Measurements from ENCODE around the gene TMEM14A.
"Not testable (repeated sequence)": the region's sequence is repeated elsewhere in the genome, so short reads cannot be mapped to it uniquely, and the experiment has no call there.

TMEM14A gene

DNA sequence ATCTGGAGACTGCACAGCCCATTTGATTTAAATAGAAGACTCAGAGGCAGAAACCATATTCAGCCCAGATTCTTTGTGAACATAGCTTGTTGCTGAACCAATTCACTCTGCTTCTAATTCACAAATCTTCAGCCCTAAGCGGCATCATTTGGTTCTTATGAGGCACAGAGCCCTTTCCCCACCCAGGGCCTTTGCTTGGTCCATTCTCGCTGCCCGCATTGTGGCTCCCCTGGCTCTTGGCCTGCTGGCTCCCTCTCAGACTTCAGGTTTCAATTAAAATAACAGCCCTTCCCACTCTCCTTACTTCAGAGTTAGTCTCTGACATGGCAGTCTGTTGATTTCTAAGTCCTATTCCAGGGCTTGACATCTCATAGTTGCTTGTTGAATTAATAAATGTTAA lies 9.4 kb upstream of the TMEM14A start:
- DNase-seq: no peak

DNA sequence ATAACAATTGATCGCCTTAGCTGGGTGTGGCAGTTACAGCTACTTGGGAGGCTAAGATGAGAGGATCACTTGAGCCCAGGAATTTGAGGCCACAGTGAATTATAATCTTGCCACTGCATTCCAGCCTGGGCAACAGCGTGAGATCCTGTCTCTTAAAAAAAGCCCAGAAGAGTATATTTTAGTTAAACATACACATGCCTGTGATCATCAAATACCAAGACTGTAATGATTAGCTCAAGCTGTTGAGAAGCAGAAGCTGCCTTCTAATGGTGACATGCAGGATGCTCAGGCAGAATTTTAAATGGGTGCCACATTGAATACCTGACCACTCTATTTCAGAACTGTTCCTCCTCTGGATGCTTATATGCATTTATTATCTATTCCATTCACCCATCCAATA lies 8.9 kb upstream of the TMEM14A start:
- DNase-seq: no peak

DNA sequence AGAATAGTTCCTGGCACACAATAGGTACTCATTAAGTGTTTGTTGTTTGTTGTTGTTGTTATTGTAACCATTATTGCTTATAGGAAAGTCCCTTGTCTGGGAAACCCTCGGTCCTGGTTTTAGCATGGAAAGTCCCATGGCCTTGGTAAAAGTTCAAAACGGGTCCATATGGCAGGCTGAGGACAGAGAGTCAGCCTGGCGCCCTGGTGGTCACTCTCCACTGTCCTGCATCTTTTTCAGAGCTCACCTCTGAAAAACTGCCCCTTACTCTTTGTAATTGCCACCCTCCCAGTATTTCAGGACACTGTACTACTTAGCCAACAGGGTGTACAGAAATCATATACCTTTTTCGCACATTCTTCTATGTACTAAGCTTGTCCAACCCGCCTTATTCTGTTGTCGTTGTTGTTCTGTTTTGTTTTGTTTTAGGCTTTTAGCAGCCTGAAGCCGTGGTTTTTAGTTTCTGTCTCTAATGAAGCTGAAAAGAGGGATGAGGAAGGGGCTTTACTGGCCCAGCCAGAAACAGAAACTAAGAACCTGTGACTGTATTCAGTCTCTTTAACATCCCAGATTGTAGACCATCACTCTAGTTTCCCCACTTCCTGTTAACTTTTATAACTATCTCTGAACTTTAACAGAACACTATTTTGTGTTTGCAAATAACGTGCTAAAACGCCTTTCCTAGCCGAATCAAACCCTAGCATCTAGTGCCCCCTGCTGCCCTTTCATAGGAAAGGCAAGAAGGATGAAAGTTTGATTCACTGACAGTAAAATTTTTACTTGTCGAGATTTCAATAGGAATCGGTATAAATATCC lies 7.6 kb upstream of the TMEM14A start:
- DNase-seq: peak; percentile 28

DNA sequence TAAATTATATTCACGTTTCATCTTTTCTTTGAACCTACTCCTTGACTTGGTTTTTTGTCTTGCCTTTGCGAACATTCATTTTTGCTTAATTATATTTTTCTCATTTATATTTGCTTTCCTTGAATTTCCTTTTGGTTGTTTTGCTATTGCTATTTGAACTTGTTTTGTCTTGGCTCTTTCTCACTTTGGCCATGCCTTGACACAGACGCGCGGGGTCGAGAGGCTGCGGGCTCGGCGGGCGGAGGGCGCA lies 7.1 kb upstream of the TMEM14A start:
- no peak for DNase-seq

DNA sequence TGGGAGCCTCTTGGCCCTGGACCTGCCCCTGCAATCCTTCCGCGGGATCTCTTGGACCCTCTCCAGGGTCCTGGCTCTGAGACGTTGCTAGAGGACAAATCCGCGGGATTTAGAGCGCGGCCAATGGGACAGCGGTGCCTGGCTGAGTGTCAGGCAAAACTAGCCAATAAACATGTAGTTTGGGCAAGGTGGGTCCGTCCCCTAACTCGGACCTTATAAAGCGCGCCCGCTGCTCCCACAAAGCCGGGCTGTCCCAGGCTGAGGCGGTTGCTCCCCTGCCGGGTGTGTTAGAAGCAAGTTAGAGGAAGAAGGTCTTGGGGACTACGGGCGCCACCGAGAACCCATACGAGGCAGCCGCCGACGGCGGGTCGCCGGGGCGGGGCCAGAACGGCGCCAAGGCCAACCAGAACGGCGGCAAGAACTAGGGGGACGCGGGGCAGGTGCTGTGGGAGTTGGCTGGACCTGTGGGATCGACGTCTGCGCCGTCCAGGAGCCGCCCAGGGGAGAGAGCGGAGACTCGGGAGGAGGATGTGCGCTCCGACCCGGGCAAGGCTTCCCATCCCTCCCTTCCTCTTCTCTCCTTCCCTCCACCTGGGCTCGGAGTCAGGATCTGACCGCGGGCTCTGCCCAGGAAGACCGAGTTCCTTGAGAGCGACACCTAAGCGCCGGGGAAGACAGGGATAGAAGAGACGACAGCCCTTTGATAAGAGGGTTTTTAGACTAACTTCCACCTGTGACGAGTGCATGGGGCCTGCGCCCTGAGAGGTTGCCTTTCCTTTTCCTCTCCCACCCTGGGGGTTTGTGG lies 6.5 kb upstream of the TMEM14A start:
- peak; percentile 96 for DNase-seq

DNA sequence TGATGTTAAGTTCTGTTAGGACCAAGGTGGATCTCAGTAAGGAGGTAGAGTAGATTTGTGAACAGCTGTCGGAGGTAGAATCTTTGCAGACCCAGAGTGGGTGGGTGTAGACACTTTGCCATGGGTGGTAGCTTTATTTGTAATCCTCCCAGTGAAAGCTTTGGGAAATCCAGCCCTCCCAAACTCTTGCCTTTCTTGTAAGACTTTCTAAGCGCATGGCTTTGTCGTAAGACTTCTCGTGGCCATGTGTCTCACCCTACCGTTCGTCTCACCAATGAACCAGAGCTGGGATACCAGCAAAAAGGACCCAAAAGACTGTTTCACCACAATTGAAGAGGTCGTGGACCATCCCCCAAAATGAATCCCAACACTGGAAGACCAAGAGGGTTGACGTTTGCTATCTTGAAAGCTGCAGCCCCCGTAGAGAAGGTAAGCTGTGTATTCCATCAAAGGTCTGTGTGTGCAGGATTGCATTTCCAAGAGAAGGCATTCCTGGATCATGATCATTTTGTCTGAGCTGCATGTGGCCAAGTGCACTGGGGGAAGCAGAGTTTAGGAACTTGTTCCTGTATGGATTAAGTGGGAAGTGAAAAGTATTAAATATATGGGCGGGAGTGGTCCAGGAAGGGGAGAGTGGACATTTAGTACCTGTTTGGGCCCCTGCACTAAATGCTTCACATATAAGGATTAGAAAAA lies 5.8 kb upstream of the TMEM14A start:
- no peak for DNase-seq

DNA sequence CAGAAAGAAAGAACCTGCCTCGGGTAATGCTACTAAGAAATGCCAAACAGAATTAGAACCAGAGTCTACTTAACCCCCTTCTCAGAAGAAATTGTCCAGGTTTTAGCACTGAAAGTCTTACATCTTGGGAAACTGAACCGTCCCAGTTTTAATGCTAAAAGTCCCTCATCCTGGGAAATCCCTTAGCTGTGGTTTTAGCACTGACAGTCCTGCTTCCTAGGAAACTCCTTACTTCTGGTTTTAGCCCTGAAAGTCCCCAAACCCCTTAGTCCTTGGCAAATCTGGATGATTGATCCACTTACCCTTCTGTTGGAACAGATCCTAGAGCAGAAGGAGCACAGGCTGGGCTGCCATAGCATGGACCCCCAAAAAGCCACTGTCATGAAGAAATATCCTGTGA lies 4.8 kb upstream of the TMEM14A start:
- no peak for DNase-seq

DNA sequence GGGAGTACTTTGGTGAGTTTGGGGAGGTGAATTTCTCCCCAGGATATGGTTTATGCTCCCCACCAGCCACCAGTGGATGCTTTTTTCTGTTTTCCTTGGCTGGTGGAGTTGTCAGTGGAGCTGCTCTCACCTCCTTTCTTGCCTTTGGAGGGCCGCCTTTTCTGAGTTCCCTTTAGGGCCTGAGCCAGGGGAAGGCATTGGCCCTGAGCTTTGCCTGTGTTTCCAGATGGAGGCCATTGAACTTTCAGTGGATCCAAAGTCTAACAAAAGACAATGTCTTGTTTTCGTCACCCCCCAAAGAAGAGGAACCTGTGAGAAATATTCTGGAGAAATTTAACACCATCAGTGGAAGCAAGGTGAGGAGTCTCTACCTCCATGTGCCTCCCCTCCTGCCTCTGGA lies 4.4 kb upstream of the TMEM14A start:
- no peak for DNase-seq

DNA sequence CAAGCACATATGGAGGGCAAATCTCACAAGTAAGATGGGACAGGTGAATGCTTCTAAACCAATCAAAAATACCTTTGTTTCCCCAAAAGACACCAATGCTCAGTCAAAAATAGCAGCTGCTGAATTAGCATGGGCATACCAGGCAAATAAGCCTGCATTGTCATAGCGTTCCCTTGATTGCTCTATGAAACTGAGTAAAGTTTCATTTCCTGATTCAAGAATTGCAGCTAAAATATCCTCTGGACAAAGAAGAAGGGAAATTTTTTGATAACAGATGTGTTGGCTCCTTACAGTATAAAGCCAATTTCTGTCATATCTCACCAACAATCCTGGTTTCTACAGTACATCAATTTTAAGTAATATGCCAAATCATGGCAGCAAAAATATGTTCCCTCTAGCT lies 3.3 kb upstream of the TMEM14A start:
- DNase-seq: no peak

DNA sequence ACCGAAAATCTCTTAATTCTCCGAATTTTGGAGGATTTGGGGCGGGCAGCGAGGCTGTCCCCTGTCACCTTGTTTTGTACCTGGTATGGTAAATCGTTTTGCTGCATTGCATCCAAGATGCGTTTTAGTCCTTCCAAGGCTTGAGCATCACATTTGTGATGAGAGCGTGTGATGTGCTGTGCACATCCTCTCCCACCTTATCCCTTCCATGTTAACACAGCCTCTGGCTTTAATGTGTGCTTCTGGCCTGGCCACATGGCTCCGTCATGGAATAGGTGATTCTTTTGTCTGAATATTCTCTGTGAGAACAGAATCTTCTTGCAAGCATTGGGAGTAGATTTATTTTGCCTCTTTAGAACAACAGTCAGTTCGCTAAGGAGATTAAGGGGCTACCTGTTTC lies 763 bp downstream of the TMEM14A start:
- DNase-seq: no peak

DNA sequence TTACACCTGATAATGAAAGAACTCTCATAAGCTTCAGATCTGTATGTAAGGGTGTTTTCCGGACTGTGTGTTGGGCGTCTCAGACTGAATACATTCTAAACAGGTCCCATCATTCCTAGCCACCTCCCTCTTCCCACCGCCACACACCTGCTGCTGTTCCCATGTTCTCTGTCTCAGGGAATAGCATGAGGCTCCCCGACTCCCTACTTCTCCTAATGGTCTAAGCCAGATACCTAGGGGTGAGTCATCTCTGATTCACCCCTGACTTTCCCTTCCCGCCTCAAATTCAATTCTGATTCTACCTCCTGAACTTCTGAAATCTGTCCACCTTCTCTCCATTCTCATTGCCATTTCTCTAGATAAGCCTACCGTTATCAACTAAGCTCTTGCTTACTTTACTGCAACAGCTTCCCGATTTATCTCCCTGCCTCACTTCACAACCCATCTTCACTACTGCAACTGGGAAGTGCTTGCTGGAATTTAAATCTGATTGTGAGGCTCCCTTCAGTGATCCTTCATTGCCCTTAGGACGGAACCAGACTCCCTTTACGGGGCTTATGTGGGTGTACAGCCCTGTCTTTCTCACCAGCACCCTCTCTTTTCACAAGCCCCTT lies 1.6 kb downstream of the TMEM14A start:
- no peak for DNase-seq

DNA sequence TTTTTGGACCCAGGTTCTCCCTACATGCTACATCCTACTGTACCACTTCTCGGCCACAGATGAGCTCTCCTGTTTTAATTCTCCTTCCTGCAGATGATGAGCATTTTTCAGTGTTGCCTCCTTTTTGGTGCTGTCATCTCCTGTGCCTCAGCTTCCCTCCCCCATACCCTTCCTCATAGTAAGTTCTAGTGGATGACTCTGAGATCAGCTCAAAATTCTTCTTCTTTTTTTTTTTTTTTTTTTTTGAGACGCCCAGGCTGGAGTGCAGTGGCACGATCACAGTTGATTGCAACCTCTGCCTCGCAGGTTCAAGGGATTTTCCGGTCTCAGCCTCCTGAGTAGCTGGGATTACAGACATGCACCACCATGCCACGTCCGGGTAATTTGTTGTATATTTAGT lies 3.8 kb downstream of the TMEM14A start:
- DNase-seq: no peak

DNA sequence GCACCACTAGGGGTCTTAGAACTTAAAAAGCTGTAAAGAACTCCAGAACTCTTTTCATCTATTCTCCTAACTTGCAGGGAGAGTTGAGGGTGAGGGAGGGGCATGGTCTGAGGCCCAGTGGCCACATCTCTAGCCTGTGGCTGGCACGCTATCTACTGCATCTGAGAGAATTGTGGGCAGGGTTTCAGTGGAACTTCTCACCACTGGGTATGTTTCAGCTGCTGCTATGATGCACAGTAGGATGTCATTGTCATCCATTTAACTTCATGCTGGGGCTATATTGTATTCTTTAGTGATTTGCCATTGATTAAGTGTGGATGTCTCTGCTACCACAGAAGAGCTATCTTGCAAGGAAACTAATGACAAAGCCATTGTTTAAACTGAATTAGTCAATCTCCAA lies 4.5 kb downstream of the TMEM14A start:
- no peak for DNase-seq

DNA sequence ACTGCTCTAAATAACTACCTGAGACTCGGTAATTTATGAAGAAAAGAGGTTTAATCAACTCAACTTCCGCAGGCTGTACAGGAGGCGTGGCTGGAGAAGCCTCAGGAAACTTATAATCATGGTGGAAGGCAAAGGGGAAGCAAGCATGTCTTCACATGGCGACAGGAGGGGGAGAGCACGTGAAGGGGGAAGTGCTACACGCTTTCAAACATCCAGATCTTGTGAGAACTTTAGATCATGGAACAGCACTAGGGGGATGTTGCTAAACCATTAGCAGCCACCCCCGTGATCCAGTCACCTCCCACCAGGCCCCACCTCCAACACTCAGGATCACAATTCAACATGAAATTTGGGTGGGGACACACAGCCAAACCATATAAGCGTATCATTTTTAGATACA lies 5.7 kb downstream of the TMEM14A start:
- not testable (repeated sequence) for DNase-seq

DNA sequence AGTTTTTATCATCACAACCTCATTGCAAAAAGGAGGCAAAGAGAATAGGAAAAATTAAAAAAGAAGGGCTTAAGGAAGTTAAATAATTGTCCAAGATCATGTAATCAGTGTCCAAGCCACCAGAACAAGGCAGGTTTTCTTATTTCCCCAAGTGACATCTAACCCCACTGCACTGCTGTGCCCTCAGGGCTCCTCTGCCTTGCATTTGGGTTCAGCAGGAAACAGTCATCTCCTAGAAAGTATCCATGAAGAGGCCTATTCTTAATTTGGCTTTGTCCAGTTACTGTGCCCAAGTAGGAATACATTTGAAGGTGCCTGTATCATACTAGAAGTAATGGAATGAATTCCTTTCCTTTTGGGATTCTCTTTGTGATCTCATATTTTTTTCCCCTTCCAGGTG lies 10.5 kb downstream of the TMEM14A start:
- DNase-seq: no peak

DNA sequence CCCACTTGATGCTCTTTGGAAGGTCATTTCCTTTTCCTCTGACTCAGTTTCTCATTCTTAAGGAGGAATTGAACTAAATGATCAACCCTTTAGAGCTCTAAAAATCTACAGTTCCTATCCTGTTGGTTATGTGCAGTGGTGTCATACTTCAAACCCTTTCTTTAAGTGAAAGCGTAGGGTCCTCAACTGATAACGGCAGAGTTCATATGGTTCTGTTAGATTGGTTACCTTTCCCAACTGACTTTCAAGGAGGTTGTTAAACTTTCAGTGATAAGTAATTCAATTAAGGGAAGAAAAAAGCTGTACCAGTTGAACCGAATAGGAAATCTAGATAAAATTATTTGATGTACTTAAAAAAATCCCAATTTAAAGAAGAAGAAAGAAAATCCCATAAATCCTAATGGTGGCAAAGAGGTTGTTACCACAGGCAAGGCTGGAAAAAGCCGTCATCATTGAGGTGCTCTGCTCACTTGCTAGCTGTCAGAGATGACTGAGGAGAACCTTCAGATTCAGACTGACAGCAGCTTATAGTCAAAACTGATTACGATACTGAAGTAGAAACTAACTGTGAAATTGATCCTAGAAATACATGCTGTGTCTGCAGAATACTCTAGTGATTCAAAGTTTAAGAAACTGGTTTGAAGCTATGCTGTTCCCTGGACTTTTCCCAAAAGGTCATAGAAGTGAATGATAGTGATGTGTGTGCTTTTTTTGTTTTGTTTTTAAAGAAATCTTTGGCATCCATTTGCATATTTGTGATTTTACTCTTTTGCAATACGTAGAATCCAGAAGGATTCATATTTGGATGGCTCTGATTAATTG lies 16.2 kb downstream of the TMEM14A start:
- DNase-seq: no peak

DNA sequence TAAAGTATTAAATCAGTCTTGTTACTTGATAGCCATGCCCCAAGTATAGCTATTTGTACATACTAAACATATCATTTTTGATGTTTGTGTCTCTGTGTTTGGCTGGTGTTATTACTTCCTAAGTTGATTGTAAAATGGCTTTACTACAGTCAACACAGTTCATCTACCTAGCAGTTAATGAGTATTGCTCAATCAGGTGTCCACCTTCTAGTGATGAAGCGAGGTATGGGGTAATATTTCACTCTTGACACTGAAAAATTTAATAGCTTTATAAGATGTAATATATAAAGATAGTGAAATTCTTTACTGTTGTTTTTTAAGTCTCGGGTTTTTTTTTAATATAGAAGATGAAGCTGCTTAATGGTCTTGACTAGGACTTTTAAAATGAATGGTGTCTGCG lies 18.9 kb downstream of the TMEM14A start:
- DNase-seq: no peak

DNA sequence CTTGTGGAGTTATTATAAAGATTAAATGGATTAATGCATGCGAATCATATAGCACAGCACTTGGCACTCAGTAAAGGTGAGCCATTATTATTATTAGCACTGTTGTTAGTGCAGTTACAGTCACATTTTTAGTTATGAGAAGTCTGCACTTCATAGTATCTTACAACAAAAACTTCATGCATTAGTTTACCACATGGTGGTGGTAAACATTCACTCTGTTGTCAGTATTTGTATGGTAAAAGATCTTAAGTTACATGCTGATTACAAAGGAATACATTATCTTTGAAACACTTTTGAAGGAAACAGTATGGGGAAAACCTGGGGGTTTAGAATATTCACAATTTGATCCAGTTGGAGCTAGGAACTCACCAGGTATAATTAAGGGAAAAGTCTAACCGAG lies 20.8 kb downstream of the TMEM14A start:
- DNase-seq: no peak

DNA sequence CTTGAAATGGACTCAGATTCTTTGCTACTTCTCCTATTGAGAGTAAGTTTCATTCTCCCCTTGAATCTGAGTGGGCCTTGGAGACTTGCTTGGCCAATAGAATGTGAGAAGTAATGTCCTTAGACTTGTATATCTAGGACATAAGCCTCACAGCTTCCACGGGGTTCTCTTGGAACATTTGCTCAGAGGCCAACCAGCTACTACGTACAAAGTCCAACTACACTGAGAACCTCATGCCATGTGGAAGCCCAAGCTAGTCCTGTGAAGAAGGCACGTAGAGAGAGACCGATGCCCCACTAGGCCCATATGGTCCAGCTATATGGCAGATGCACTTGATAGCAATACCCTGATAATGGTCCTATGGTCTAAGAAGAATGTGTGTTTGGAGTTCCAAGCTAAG lies 22.9 kb downstream of the TMEM14A start:
- DNase-seq: no peak

DNA sequence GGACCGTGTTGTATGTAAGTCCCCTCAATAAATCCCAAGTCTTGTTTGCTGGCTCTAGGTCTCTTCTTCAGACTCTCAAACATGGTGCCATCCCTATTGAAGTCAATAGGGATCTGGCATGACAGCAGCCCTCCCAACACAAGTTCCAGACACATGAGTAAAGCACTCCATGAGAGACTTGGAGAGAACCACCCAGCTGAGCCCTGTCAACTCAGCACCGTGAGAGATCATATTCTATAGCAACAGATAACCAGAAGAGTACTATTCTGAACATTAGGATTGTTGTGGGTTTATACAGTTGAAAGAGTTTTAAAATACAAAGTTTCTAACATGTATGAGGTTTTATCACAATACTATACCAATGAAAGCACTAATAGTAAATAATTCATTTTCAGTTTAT lies 23.5 kb downstream of the TMEM14A start:
- no peak for DNase-seq

DNA sequence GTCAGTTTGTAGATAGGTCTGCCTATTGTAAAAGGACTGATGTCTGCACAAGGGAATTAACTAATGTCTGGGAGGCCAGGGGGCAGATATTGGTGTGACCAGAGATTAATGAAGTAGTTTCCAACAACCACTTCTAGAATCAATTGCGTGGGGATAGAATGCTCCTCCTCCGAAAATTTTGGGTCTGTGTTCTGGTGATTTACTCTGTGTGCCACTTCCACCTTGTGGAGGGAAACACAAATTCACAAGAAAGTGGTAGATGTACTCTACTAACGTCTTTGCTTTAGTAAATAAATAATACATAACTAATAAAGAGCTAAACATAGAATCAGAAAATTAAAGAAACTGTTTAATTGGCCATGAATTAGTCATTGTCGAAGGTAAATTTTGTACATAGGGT lies 25.5 kb downstream of the TMEM14A start:
- DNase-seq: no peak

DNA sequence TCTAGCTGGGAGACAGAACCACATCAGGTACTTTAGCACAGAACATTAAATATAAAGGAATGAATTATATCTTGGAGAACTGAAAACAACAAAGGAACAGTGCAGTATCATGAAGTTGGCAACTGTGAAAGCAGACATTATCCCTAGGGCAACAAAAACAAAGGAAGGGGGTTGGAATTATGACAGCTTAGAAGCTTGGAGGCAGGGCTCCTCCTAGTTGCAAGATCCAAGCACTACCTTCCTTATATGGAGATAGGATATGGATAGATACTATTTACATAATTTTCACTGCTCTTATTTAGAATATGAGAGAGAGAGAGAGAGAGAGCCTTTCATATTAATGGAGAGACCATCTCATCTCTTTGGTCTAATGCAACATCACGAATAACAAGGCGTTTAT lies 27.0 kb downstream of the TMEM14A start:
- no peak for DNase-seq

DNA sequence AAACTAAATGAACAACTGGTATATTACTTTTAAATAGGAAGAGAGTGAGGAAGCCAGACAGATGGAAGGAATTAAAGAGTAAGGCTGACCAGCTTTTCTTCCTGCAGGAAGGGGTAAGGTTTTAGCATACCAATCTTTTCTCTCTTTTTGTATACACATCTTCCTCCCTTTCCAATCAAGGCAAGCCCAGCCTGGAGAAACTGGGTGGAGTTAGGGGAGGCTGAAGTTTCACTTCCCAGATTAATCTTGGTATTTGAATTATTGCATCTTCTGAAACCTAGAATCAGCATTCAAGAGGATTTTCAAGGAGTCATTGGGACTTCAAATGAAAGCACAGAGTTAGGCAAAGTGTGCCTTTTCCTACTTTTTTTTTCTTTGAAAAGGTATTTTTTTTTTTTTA lies 33.1 kb downstream of the TMEM14A start:
- no peak for DNase-seq

Data from NCI-H774 (cell line).